GOT3 (cell line): ENCODE measurements around the gene PLCXD3.
"Not testable (repeated sequence)": the region's sequence is repeated elsewhere in the genome, so short reads cannot be mapped to it uniquely, and the experiment has no call there.

Source experiments
- DNase-seq: peaks from one replicate; lab custom pipeline; 2025; ENCODE audit warnings: mixed read lengths; lab: John Stamatoyannopoulos, UW

PLCXD3 gene

DNA sequence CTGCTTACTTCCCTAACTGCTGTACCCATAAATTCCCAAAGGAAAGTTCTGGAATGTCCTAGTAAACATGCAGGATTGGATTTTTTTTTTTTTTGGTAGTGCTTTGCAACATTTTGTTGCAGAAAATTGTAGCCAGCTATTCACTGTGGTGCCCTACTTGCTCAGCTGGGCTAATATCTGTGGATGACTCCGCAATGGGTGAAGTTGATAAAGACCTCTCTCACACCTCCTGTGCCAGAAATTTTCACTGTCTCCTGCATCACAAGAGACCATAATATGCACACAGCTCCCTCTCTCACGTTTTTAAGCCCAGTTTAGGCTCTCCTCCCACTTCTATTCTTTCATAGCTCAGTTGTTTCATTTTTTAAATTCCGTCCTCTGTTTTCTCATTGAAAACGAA is 160.6 kb downstream of the PLCXD3 start:
- no peak for DNase-seq

DNA sequence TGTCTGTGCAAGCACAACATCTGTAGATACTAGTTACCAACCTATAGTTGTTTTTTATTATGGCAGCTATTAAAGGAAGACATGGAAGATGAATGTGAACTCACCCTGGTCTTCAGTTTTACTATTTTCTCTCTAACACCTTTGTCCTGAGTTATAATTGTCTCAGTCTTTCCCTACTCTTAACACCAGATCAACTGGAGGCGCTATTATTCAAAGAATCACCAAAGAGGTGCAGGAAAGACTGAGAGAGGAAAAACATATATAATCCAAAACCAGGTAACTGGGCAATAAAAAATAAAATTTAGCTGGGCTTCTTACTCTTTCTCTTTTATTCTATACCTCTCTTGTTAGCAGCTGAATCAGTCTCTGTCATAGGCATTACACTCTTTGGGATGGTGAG is 162.8 kb downstream of the PLCXD3 start:
- no peak for DNase-seq

DNA sequence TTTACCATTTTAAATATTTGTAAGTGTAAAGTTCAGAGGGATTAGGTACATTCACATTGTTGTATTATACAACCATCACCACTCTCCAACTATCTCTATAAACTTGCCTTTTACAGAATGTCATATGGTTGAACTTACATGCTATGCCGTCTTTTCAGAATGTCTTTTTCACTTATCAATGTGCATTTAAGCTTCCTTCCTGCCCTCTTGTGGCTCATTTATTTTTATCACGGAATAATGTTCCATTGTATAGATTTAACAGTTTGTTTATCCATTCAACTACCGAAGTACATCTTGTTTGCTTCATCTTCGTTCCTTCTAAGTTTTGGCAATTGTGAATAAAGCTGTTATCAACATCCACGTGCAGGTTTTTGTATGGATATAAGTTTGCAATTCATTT is 163.8 kb downstream of the PLCXD3 start:
- DNase-seq: no peak

DNA sequence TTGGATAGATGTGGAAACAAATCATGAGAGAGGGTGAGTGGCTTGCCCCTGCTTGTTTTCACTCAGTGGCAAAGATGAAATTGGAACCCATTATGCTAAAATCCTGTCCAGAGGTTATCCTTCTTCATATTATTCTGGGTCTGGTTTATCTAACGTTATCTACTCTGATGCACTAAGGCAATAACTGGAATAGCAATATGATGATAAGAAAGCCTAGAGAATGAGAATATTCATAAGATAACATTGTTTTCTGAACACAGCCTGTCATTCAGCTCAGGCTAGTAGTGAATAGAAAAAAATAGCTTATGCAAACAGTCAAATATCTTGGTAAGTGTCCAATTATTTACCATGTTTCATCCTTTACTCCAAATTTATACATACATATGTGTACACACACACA is 165.1 kb downstream of the PLCXD3 start:
- no peak for DNase-seq

GRCh38 chr5:41339339-41339738 is 171.1 kb downstream of the PLCXD3 start:
- DNase-seq: no peak

DNA sequence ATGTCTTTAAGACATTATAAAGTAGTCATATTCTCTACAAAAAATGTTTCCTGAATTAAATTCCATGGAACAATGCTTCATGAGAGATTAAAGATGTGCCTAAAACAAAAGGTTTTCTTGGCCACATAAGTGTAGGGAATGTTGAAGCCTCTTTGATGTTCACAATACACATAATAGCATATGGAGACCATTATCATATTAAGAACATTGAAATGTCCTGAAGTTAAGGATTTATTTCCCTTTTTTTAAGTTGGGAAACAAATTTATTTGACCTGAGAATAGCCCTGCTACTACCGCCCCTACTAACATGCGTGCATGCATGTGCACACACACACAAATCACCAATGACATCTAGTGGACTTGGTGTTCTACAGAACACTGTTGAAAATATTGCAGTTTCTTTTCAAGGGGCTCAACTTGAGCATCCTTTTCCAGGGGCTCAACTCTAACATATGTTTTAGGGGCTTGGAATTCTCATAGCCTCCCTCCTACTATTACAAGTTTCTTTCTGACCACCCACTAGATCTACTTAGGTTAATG is 172.2 kb downstream of the PLCXD3 start:
- no peak for DNase-seq

DNA sequence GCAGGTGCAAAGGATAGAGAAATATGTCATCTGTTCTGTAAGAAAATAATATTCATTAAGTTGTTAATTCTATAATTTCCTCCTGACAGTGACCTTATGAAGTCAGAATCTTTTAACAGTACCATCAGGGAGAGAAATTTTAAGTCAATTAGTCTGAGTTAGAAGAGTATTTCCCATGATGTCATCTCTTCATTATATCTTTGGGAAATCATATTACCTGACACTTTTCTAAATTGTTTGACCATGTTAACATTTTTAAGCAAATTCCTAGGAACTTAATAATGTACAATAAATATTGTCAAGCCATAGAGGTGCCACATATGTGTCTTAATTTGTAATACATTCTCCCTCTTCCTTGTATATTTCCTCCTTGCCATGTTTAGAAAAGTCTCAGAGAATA is 172.7 kb downstream of the PLCXD3 start:
- DNase-seq: no peak

DNA sequence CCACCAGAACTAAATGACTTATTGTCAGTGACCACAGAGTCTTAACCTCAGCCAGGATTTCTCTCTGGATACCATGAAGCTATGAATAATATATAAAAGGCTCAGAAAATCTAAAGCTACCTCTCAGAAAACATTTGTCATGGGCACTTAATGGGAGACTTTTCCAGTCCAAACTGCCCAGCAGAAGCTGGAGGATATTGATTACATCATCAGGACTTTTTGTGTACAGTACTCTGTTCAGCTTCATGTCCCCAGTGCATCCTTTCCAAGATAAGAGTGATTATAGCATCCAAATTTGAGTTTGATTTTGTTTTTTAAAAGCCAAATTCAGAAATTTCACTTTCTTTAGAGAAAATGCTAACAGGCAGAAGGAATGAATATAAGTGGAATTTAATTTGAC is 173.2 kb downstream of the PLCXD3 start:
- no peak for DNase-seq

DNA sequence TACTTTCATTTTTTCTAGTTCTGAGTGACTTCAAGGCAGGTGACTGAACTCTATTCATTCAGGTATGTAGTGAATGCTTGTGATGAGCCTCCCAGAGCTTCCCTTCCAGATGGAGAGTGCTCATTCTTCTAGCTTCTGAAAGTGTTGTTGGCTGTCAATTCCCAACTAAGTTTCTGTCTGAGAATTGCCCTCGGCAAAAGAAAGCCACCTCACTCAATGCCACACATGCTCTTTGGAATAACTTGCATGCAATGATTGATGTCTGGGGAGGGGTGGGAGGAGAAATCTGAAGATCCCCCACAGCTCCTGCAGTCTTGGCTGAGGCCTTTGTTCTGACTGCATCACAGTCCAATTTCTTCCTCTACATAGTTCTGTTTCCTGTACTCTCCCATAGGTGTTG is 173.9 kb downstream of the PLCXD3 start:
- no peak for DNase-seq

DNA sequence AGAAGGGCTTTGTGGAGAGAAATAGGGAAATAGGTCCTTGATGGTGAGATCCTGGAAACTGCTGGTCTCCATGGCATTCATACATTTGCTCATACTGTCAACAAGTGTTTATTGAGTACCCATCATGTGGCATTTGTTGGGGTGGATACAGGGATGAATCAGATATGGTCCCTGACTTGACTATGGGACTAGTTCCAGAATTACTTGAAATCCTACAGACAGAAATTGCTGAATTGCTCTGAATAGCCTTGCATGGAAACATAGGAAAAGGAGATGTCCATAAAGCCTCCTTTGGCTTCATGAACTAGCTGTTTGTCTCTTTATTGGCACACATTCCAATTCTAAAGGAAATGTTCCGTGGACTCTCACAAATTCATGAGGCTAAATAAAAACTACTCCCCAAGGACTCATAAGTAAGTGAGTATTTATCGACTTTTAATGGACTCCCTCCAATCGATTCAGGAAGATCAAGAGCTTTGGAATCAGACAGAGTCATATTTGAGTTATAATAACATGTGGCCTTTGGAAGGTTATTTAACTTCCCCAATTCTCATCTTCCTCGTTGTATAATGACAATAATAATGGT is 174.7 kb downstream of the PLCXD3 start:
- DNase-seq: no peak

DNA sequence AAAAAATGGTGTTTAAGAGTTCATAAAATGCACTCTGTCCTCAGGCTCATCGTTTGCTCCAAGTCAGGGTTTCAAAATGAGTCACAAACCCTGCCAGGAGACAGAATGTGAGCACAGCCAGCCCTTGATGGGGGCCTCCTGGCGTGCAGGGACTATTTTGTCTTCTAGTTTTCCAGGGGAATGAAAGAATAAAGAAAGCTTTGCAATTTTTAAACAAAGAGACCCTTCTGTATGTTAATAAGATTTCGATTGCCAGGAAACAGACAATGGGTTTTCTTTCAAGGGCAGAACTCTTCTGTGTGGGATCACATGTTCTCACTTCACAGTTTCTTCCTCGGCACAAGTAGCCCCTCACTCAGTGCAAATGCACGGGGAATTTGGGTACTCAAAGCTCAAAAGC is 175.6 kb downstream of the PLCXD3 start:
- no peak for DNase-seq

GRCh38 chr5:41334221-41334620 is 176.2 kb downstream of the PLCXD3 start:
- DNase-seq: no peak

DNA sequence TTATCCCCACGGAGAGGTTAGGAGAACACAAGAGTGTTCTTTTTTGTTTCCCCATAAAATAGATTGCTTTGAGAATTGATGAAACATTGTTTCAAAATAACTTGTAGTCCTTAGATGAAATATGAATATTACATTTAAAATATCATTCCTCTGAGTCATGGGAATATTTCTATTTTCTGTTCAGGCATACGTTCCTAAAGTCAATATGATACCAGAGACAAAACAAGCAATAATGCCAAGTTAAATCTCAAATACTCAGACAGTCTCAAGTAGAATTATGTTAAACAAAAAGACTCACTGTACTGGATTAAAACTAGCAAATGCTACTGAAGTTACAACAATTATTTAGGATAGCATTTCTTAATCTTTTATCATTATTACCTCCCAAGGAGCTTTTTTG is 185.3 kb downstream of the PLCXD3 start:
- DNase-seq: no peak

GRCh38 chr5:41322826-41323225 is 187.6 kb downstream of the PLCXD3 start:
- DNase-seq: not testable (repeated sequence)

DNA sequence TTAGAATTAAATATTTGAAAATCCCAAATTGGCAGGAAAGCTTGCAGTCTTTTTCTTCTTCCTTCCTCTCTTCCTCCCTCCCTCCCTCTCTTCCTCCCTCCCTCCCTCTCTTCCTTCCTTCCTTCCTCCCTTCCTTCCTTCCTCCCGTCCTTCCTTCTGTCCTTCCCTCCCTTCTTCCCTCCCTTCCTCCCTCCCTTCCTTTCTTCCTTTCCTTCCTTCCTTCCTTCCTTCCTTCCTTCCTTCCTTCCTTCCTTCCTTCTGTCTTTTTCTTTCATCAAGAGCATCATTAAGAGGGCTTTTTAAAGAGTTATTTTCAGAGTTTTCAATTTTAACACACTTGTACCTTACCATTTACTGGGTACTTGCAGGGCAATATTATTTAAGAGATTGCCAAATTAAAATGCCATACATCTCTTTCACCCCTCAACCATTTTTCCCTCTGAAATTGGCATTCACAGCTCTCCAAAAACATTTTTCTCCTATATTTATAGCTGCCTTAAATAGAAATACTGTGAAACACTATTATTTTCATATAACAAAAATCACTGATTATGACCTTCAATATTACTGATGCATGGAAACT is 197.8 kb downstream of the PLCXD3 start:
- no peak for DNase-seq

DNA sequence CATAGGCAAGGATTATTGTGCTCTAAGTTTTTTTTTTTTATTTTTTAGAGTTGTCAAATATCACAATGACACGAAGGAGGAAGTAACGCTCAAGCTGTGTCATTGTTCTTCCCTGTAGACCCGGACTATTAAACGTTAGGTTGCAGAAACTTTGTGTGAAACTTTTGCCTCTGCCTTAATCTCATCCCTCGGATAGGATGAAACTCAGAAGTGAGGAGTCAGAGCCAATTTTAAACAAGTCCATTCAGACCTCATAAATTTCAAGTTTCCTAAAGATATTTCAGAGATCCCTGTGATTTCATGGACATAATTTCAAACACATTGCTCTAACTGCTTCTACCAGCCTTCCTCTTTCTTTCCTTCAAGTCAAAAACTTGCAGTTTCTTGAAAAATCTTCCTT is 198.3 kb downstream of the PLCXD3 start:
- no peak for DNase-seq

GRCh38 chr5:41309275-41309674 is 201.1 kb downstream of the PLCXD3 start:
- no peak for DNase-seq

DNA sequence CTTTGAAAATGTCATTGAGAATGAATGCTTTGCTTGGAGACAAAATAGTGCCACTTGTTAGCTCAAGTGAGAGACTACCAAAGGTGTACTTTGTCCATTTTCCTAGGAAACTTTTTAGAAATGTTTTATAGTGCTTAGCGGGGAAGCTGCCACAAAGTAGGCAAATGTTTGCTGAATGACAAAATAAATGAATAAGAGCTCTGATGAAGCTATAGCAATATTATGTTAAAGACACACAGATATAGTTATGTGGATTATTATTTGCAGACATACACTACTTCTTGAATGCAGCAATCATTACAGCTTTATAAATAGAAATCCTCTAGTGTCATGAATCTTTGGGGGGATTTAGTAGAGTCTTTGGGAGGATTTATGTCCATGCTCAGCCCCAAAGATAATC is 204.4 kb downstream of the PLCXD3 start:
- no peak for DNase-seq

DNA sequence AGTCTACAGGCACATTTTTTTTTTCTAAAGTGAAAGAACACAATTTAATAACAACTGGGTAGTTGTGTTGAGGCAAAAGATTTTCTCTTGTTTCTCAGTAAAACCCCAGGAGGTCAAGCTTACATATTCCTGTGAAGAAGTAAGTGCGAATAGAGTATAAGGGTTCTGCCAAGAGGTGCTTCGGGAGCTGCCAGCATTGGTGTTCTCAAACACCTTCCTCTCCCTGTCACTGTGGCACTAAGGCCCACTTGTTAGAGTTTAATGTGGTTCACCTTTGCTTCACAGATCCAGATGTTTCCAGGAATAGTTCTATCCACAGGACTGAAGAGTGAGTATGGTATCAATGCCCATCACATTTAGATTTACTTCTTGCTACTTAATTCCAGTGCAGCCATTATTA is 205.3 kb downstream of the PLCXD3 start:
- no peak for DNase-seq

- no peak for DNase-seq
These were observed 214.3 kb downstream of the PLCXD3 start for GRCh38 chr5:41296066-41296465.

DNA sequence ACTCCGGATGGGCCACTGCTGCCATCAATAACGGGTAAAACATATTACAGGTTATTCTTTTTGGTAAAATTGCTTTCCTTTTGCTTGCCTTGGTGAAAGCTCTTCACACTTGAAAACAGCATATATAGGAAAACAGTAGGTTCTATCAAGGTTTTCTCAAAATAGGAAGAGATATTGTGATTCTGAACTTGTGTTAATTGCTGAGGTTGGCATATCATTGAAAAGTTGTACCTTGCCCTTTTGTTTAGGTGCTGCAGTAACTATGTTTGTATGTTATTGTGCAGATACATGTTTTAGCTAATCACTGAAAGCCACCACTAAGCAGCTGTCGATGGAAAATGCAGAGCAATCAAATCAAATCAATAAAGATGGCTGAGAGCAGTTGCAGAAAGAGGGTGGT is 219.1 kb downstream of the PLCXD3 start:
- no peak for DNase-seq

GRCh38 chr5:41290810-41291209 is 219.6 kb downstream of the PLCXD3 start:
- no peak for DNase-seq

DNA sequence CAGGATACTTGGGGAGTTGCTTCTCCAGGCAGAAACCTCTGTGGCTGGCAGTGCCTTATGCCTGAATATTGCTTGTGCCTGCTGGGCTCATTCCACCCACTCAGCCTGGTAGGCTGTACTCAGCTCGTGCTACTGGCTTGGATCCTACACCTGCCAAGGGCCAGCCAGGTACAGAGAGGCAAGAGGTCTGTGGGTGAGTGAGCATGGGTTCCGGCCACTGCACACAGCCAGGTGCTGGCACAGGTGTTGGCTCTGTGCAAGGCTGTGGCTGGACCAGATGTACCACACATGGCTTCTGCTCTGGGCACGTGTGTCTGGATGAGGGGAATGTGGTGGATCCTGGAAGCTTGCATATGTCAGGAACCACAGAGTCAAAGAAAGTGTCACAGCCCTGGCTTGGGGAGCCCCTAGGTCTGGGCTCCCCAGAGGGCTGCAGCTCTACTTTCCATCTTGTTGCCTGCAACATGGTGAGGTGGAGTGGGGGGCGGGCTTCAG is 220.4 kb downstream of the PLCXD3 start:
- DNase-seq: no peak

- DNase-seq: no peak
These were observed 223.7 kb downstream of the PLCXD3 start for GRCh38 chr5:41286696-41287095.
